OCI-LY3 (cell line): Measurements from ENCODE around the gene ISG15.

Source experiments
- H2AFZ ChIP-seq: fragments of 200-600, 300-600 bp; shearing (Covaris generic); 2 replicates; pipeline ENCODE4 v1.6.0; 2014; ENCODE audit warnings: antibody characterized with exemption, low read depth, low read length
- H3K27ac ChIP-seq: fragments of 200-600, 300-600 bp; sonication (generic); 2 replicates; pipeline ENCODE4 v1.5.1; 2014; ENCODE audit warnings: mild to moderate bottlenecking, low read length, moderate library complexity, mixed read lengths
- H3K27me3 ChIP-seq: fragments of 200-600, 300-600 bp; sonication (generic); 2 replicates; pipeline ENCODE4 v1.6.1; 2014; ENCODE audit warnings: low read depth, low read length, mixed read lengths
- H3K36me3 ChIP-seq: fragments of 200-600, 300-600 bp; sonication (generic); replicated peaks from 2 replicates; pipeline ENCODE3; 2014; ENCODE audit warnings: low read depth, low read length, mixed read lengths
- H3K4me1 ChIP-seq: fragments of 300-600, 200-600 bp; sonication (generic); 2 replicates; pipeline ENCODE4 v1.6.1; 2014; ENCODE audit warnings: low read length, mixed read lengths
- H3K4me2 ChIP-seq: fragments of 200-600, 300-600 bp; sonication (generic); 2 replicates; pipeline ENCODE4 v1.6.1; 2014; ENCODE audit warnings: low read length, mixed read lengths
- H3K4me3 ChIP-seq: fragments of 300-600, 200-600 bp; sonication (generic); 2 replicates; pipeline ENCODE4 v1.5.1; 2014; ENCODE audit warnings: antibody characterized with exemption, mild to moderate bottlenecking, low read length, moderate library complexity
- H3K79me2 ChIP-seq: fragments of 300-600, 200-600 bp; shearing (Covaris generic); 2 replicates; pipeline ENCODE4 v1.6.1; 2014; ENCODE audit warnings: mild to moderate bottlenecking, low read length, mixed read lengths
- H3K9ac ChIP-seq: fragments of 300-600, 200-600 bp; shearing (Covaris generic); 2 replicates; pipeline ENCODE4 v1.6.0; 2014; ENCODE audit warnings: mild to moderate bottlenecking, low read length, moderate library complexity
- H3K9me3 ChIP-seq: fragments of 200-600, 300-600 bp; shearing (Covaris generic); 2 replicates; pipeline ENCODE4 v1.6.1; 2014; ENCODE audit warnings: low read length, mixed read lengths; ENCODE audit not compliant: insufficient read depth
- H4K20me1 ChIP-seq: fragments of 200-600, 300-600 bp; sonication (generic); 2 replicates; pipeline ENCODE4 v1.6.1; 2016; ENCODE audit warnings: low read length, mixed read lengths; ENCODE audit not compliant: insufficient read depth
- EZH2phosphoT487 ChIP-seq: fragments of 200-600 bp; shearing (Covaris generic); IDR thresholded peaks from 2 replicates; pipeline ENCODE4 v1.6.1; 2018; ENCODE audit warnings: antibody characterized with exemption, mixed run types, low read depth
- TF ChIP-seq, protein P1 (sequence below): fragments of 200-600, 300-600 bp; sonication (generic); IDR thresholded peaks from 2 replicates; pipeline ENCODE4 v1.5.1; 2014; ENCODE audit warnings: antibody characterized with exemption, low read length, low read depth

Gene ISG15

DNA sequence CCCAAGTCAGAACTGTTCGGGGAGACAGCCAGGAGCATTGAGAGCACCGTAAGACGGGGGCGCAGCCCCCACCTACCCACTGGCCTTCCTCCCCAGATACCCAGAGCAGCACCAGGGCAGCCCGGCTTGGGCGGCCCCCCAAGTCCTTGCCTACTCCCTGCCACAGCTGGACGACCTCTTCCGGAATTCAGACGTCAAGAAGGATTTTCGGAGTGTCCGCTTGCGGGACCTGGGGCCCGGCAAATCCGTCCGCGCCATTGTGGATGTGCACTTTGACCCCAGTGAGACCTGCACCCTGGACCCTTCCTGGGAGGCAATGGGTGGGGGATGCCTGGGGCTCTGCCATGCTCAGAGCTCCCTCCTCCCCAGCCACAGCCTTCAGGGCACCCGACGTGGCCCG lies 34.1 kb downstream of the ISG15 start:
- Histone ChIP-seq H3K27ac (no peak overlapping the region), H3K4me3 (no peak overlapping the region), H3K27me3 (no peaks in the 10 kb centered on the region), H3K4me2 (no peak overlapping the region), H3K9ac (no peak overlapping the region), H2AFZ (no peak overlapping the region), H3K4me1 (peaks cover 6% of the 10 kb centered on the region), H3K36me3 (no peaks in the 10 kb centered on the region), H4K20me1 (no peaks in the 10 kb centered on the region), H3K9me3 (no peaks in the 10 kb centered on the region), H3K79me2 (no peaks in the 10 kb centered on the region)
- no peak for TF ChIP-seq EZH2phosphoT487
- TF ChIP-seq, protein P1, sequence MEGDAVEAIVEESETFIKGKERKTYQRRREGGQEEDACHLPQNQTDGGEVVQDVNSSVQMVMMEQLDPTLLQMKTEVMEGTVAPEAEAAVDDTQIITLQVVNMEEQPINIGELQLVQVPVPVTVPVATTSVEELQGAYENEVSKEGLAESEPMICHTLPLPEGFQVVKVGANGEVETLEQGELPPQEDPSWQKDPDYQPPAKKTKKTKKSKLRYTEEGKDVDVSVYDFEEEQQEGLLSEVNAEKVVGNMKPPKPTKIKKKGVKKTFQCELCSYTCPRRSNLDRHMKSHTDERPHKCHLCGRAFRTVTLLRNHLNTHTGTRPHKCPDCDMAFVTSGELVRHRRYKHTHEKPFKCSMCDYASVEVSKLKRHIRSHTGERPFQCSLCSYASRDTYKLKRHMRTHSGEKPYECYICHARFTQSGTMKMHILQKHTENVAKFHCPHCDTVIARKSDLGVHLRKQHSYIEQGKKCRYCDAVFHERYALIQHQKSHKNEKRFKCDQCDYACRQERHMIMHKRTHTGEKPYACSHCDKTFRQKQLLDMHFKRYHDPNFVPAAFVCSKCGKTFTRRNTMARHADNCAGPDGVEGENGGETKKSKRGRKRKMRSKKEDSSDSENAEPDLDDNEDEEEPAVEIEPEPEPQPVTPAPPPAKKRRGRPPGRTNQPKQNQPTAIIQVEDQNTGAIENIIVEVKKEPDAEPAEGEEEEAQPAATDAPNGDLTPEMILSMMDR, result no peak

DNA sequence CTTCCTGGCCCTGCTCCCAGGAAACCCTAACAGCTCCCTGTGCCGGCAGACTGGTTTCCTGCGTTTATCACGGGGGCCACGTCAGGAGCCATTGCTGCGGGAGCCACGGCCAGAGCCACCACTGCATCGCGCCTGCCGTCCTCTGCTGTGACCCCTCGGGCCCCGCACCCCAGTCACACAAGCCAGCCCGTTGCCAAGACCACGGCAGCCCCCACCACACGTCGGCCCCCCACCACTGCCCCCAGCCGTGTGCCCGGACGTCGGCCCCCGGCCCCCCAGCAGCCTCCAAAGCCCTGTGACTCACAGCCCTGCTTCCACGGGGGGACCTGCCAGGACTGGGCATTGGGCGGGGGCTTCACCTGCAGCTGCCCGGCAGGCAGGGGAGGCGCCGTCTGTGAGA lies 34.7 kb downstream of the ISG15 start:
- no peaks in the 10 kb centered on the region for H3K79me2 ChIP-seq
- no peak overlapping the region for H3K4me3 ChIP-seq
- no peak overlapping the region for H3K4me2 ChIP-seq
- no peaks in the 10 kb centered on the region for H4K20me1 ChIP-seq
- no peak overlapping the region for H3K27ac ChIP-seq
- H3K4me1 ChIP-seq, result peaks cover 6% of the 10 kb centered on the region
- no peaks in the 10 kb centered on the region for H3K36me3 ChIP-seq
- no peak overlapping the region for H2AFZ ChIP-seq
- H3K9me3 ChIP-seq, result no peaks in the 10 kb centered on the region
- H3K9ac ChIP-seq, result no peak overlapping the region
- H3K27me3 ChIP-seq, result no peaks in the 10 kb centered on the region
- no peak for TF ChIP-seq EZH2phosphoT487
- TF ChIP-seq, protein P1, result no peak

DNA sequence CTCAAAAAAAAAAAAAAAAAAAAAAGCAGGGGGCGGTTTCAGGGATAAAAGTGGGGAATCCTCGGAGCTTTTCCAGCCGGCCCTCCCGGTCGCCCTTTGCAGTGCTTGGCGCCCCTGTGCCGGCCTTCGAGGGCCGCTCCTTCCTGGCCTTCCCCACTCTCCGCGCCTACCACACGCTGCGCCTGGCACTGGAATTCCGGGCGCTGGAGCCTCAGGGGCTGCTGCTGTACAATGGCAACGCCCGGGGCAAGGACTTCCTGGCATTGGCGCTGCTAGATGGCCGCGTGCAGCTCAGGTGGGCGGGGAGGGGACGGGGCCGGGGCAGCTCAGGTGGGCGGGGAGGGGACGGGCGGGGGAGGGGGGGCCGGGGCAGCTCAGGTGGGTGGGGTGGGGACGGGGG lies 35.5 kb downstream of the ISG15 start:
- Histone ChIP-seq H3K27me3 (no peaks in the 10 kb centered on the region), H3K9me3 (no peaks in the 10 kb centered on the region), H3K4me2 (no peak overlapping the region), H4K20me1 (no peaks in the 10 kb centered on the region), H2AFZ (no peak overlapping the region), H3K27ac (no peak overlapping the region), H3K9ac (no peak overlapping the region), H3K4me1 (peaks cover 6% of the 10 kb centered on the region), H3K79me2 (no peaks in the 10 kb centered on the region), H3K36me3 (no peaks in the 10 kb centered on the region), H3K4me3 (no peak overlapping the region)
- no peak for TF ChIP-seq EZH2phosphoT487
- TF ChIP-seq, protein P1, result no peak

DNA sequence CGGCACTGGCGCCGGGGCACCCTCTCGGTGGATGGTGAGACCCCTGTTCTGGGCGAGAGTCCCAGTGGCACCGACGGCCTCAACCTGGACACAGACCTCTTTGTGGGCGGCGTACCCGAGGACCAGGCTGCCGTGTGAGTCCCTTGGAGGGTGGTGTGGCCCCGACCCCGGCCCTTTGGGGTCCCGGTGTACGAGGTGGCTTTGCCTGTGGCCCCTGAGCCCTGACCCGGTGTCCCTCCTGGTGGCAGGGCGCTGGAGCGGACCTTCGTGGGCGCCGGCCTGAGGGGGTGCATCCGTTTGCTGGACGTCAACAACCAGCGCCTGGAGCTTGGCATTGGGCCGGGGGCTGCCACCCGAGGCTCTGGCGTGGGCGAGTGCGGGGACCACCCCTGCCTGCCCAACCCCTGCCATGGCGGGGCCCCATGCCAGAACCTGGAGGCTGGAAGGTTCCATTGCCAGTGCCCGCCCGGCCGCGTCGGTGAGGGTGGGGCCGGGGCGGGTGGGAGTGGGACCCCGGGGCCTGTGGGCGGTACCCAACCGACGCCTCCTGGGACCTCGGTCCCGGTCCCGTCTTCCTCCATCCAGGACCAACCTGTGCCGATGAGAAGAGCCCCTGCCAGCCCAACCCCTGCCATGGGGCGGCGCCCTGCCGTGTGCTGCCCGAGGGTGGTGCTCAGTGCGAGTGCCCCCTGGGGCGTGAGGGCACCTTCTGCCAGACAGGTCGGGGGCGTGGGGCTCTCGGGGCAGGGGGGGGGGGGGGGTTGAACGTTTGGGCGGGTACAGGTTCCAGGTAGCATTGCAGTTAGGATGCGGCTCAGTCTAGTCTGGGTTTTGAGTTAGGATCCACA lies 36.2 kb downstream of the ISG15 start:
- Histone ChIP-seq H3K27ac (no peak overlapping the region), H4K20me1 (no peaks in the 10 kb centered on the region), H3K4me3 (no peak overlapping the region), H3K36me3 (no peaks in the 10 kb centered on the region), H3K79me2 (no peaks in the 10 kb centered on the region), H3K4me2 (no peak overlapping the region), H3K9ac (no peak overlapping the region), H2AFZ (no peak overlapping the region), H3K9me3 (no peaks in the 10 kb centered on the region), H3K27me3 (no peaks in the 10 kb centered on the region), H3K4me1 (peaks cover 6% of the 10 kb centered on the region)
- TF ChIP-seq, protein P1, result no peak
- no peak for TF ChIP-seq EZH2phosphoT487
